ENCODE measurements around the gene LMO7. TPM values are rescaled to one million over a fixed set of nuclear protein-coding genes. Genes with fewer than 3 reads are reported as not detected.

The LMO7 gene
- total and polyA plus RNA-seq, 4 donors, result 17.5 to 69.6 (median 38.2) TPM

- no peak for TF ChIP-seq CTCF (IDR thresholded peaks at IDR 0.05; ENCODE audit: low read depth, low read length, missing input control)
- TF ChIP-seq YY1 (IDR thresholded peaks at IDR 0.05), result no peak
- no peak for TF ChIP-seq ATF3 (IDR thresholded peaks at IDR 0.05)
- no peak for TF ChIP-seq HNF4G (IDR thresholded peaks at IDR 0.05)
Observed at GRCh38 chr13:75904012-75904411, 267.9 kb downstream of the LMO7 start (continued).

- Histone ChIP-seq H3K27ac (ENCODE audit: low read depth in 1 of 2, low read length in 2 of 2) (no peak overlapping the region), H3K9me3 (ENCODE audit: control insufficient read depth in 4 of 4, low read length in 3 of 4) (no peaks in the 10 kb centered on the region), H3K4me1 (ENCODE audit: control insufficient read depth in 4 of 4, insufficient read depth in 4 of 4, low read length in 3 of 4) (no peaks in the 10 kb centered on the region), H3K4me3 (ENCODE audit: low read depth in 1 of 3, low read length in 3 of 3) (no peak overlapping the region), H3K27me3 (ENCODE audit: control insufficient read depth in 4 of 4, insufficient read depth in 4 of 4, low read length in 3 of 4) (peaks cover 0 to 3% (median 0%) of the 10 kb centered on the region in 4 donors), H3K9ac (ENCODE audit: low read depth in 1 of 2, low read length in 2 of 2) (no peak overlapping the region), H3K36me3 (ENCODE audit: control insufficient read depth in 4 of 4, insufficient read depth in 3 of 4, low read depth in 1 of 4, low read length in 3 of 4) (no peaks in the 10 kb centered on the region)
- no peak for TF ChIP-seq ZBTB33 (IDR thresholded peaks at IDR 0.05)
- no peak for TF ChIP-seq GABPA (IDR thresholded peaks at IDR 0.05 in 1 of 2, conservative IDR thresholded peaks at IDR 0.05 in 1 of 2)
- no peak for TF ChIP-seq CTCF (IDR thresholded peaks at IDR 0.05; ENCODE audit: low read depth, low read length, missing input control)
- no peak for TF ChIP-seq HNF4A (conservative IDR thresholded peaks at IDR 0.05)
- TF ChIP-seq JUND (IDR thresholded peaks at IDR 0.05), result no peak
- no peak for TF ChIP-seq REST (IDR thresholded peaks at IDR 0.05)
- TF ChIP-seq RXRA (IDR thresholded peaks at IDR 0.05), result no peak
- TF ChIP-seq YY1 (IDR thresholded peaks at IDR 0.05), result no peak
- no peak for TF ChIP-seq NR2F2 (IDR thresholded peaks at IDR 0.05)
- no peak for TF ChIP-seq ATF3 (IDR thresholded peaks at IDR 0.05)
- no peak for TF ChIP-seq HNF4G (IDR thresholded peaks at IDR 0.05)
- TF ChIP-seq SP1 (IDR thresholded peaks at IDR 0.05), result no peak
- no peak for TF ChIP-seq EGR1 (IDR thresholded peaks at IDR 0.05; ENCODE audit: low read depth in 2 of 2)
- no peak for TF ChIP-seq RAD21 (IDR thresholded peaks at IDR 0.05)
- no peak for TF ChIP-seq FOXA2 (IDR thresholded peaks at IDR 0.05)
- DNase-seq (ENCODE audit: low spot score), result no peak
- WGBS, result 75% methylated on average over 5 of the region's 5 CpGs
Observed at GRCh38 chr13:75906315-75906714, 270.2 kb downstream of the LMO7 start.
